Neutrophil (primary cell): ENCODE measurements around the gene CACNA1A.
A peak's percentile ranks its signal among the peaks of the same experiment; 100 is the strongest.

Experiments
- H3K27ac ChIP-seq: fragments of 200-600 bp; sonication (generic); 2 replicates; pipeline ENCODE4 v1.5.1; 2016; ENCODE audit warnings: mild to moderate bottlenecking, moderate library complexity
- H3K27me3 ChIP-seq: fragments of 200-600 bp; sonication (generic); 2 replicates; pipeline ENCODE4 v1.6.0; 2016; ENCODE audit warnings: mild to moderate bottlenecking
- H3K36me3 ChIP-seq: fragments of 200-600 bp; sonication (generic); 2 replicates; pipeline ENCODE4 v1.5.1; 2017
- H3K4me1 ChIP-seq, 2 experiments: fragments of 200-600 bp in 1 of 2; sonication (generic) in 1 of 2; 1 replicate in 1 of 2; 2 replicates in 1 of 2; pipeline versions ENCODE4 v1.5.1 to v1.6.1; 2013 to 2016; ENCODE audit warnings: low read depth in 1 of 2, low read length in 1 of 2, mild to moderate bottlenecking in 1 of 2, moderate library complexity in 1 of 2; ENCODE audit not compliant: control insufficient read depth in 1 of 2, insufficient read depth in 1 of 2
- H3K4me3 ChIP-seq, 2 experiments: fragments of 200-600 bp in 1 of 2; sonication (generic) in 1 of 2; 1 replicate in 1 of 2; 2 replicates in 1 of 2; pipeline ENCODE4 v1.5.1; 2013 to 2016; ENCODE audit warnings: low read depth in 1 of 2, low read length in 1 of 2, mild to moderate bottlenecking in 1 of 2, moderate library complexity in 1 of 2
- H3K9me3 ChIP-seq: fragments of 200-600 bp; sonication (generic); 2 replicates; pipeline ENCODE4 v1.5.1; 2016
- CTCF ChIP-seq: fragments of 200-600 bp; sonication (generic); IDR thresholded peaks from 2 replicates; pipeline ENCODE4 v1.5.1; 2016; ENCODE audit warnings: antibody characterized with exemption

The CACNA1A gene

GRCh38 chr19:13240312-13241022 is 265.8 kb downstream of the CACNA1A start:
- Histone ChIP-seq H3K9me3 (no peaks in the 10 kb centered on the region), H3K36me3 (no peaks in the 10 kb centered on the region), H3K4me1 (no peaks in the 10 kb centered on the region), H3K27ac (no peak overlapping the region), H3K27me3 (no peaks in the 10 kb centered on the region), H3K4me3 (no peak overlapping the region)
- TF ChIP-seq CTCF = no peak

GRCh38 chr19:13238891-13239534 is 267.3 kb downstream of the CACNA1A start:
- H3K4me1 ChIP-seq = no peaks in the 10 kb centered on the region
- no peak overlapping the region for H3K4me3 ChIP-seq
- no peaks in the 10 kb centered on the region for H3K36me3 ChIP-seq
- no peaks in the 10 kb centered on the region for H3K9me3 ChIP-seq
- H3K27me3 ChIP-seq = no peaks in the 10 kb centered on the region
- no peak overlapping the region for H3K27ac ChIP-seq
- TF ChIP-seq CTCF = no peak

GRCh38 chr19:13234518-13234917 is 271.8 kb downstream of the CACNA1A start:
- Histone ChIP-seq H3K4me3 (no peak overlapping the region), H3K27me3 (peaks cover 13% of the 10 kb centered on the region), H3K4me1 (no peaks in the 10 kb centered on the region), H3K36me3 (no peaks in the 10 kb centered on the region), H3K27ac (no peak overlapping the region), H3K9me3 (no peaks in the 10 kb centered on the region)
- peak; percentile 50 for TF ChIP-seq CTCF

GRCh38 chr19:13231663-13232062 is 274.6 kb downstream of the CACNA1A start:
- no peaks in the 10 kb centered on the region for H3K9me3 ChIP-seq
- peaks cover 13% of the 10 kb centered on the region for H3K27me3 ChIP-seq
- no peaks in the 10 kb centered on the region for H3K4me1 ChIP-seq
- no peaks in the 10 kb centered on the region for H3K36me3 ChIP-seq
- H3K4me3 ChIP-seq = no peak overlapping the region
- no peak for TF ChIP-seq CTCF
- no peak overlapping the region for H3K27ac ChIP-seq

- Histone ChIP-seq H3K27ac (no peak overlapping the region), H3K9me3 (no peaks in the 10 kb centered on the region), H3K36me3 (no peaks in the 10 kb centered on the region), H3K27me3 (peaks cover 19% of the 10 kb centered on the region), H3K4me3 (no peak overlapping the region), H3K4me1 (no peaks in the 10 kb centered on the region)
- no peak for TF ChIP-seq CTCF
Observed at GRCh38 chr19:13229246-13229645, 277.0 kb downstream of the CACNA1A start.
